T-helper 1 cell (primary cell): ENCODE data around the gene PCMTD2.
"Not testable (repeated sequence)": the region's sequence is repeated elsewhere in the genome, so short reads cannot be mapped to it uniquely, and the experiment has no call there.

Experiments
- DNase-seq, 5 donors: peaks; one replicate each; pipeline ENCODE4 v3.0.0-alpha.2; 2012 to 2020

Gene PCMTD2

DNA sequence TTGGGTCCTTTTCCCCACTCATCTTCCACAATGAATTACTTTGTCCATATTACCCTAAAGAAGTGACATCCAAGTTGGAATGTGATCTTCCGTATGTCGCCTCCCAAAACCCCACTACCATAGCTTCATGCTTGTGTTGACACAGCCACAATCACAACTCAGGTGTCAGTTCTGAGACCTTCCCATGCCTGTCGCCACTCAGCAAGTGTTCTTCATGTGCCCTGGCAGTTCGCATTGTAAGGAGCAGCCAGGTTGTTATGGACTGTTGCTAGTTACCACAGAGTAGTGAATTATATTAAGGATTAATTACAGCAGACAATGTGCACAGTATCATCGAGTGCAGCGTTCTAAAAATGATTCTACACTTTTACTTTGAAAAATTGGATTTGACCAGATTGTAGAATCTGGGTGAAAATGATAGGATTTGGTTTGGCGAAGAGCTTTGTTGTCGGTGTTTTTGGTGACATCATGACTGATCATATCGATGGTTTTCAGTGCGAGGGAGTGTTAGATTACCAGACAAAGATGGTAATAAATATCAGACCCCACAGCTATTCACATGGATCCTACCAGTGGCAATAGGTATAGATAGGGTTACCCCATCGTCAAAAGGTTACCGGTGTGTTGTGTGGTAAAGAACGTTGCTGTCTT lies 1.7 kb downstream of the PCMTD2 start:
- no peak for DNase-seq

GRCh38 chr20:64258071-64258823 lies 2.7 kb downstream of the PCMTD2 start:
- no peak for DNase-seq

DNA sequence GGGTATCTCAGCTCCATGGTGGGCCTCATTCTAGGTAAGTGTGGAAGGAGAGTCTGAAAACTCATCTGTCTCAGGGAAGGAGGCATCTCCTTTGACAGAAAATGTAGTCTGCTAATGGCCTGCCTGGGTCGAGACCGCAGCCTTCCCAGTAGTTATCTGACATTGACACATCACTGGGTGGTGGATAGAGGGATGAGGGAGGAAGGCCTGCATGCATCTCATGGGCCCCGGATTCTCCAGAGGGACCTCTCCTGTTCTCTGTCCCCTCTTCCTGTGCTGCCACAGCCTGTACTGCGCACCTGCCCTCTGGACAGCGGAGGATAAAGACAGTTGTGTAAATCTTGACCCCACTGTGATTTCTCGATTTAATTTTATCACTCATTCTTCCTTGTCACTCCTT lies 4.7 kb downstream of the PCMTD2 start:
- no peak for DNase-seq

DNA sequence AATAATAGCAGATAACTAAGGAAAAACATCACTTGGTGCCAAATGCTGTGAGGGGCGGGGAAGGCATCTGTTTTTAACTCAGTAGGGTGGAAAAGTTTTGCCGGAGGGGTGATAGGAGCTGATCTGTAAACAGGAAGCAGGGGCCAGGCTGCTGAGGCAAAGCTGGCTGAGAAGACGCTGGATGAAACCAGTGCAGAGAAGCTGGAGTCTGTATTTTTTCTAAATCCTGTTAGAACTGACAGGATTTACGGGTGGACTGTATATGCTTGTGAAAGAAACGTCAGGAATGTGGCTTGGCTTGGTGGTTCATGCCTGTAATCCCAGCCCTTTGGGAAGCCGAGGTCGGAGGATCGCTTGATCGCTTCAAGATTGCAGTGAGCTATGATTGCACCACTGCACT lies 5.6 kb downstream of the PCMTD2 start:
- DNase-seq, result no peak

DNA sequence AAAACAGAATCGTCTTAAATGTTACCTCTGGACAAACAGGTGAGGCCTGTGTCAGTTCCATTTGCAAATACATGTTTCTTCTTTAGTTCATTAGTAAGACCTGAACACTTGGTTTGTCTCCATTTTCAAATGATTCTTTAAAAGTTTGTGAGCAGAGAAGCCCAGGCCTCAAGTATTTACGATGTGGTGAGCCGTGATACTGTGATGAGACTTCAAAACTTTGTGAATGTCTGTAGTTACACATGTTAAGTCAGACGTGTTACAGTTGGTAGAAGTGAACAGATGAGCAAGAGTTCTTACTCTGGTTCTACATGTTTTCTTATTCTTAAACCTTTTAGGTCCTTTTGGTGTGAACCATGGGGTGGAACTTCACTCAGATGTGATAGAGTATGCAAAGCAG lies 8.5 kb downstream of the PCMTD2 start:
- DNase-seq, result no peak

- no peak for DNase-seq
These were observed 9.7 kb downstream of the PCMTD2 start for GRCh38 chr20:64265201-64265600.

DNA sequence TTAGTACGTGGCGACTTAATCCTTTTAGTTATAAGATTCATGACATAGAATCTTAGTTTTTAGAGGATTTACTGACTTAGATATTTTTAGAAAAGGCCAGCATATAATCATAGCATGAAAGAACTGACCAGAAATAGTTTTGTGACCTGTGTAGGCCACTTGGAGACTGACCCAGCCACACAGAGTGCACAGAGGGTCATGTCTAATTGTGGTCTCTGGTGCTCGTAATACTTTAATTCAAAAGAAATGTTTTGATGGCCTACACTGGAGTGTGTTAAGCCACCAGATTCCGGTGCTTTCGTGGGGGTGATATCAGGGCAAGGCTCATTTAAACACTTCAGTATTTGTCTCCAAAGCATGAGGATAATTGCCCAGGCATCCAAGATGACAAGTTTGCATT lies 11.4 kb downstream of the PCMTD2 start:
- no peak for DNase-seq

DNA sequence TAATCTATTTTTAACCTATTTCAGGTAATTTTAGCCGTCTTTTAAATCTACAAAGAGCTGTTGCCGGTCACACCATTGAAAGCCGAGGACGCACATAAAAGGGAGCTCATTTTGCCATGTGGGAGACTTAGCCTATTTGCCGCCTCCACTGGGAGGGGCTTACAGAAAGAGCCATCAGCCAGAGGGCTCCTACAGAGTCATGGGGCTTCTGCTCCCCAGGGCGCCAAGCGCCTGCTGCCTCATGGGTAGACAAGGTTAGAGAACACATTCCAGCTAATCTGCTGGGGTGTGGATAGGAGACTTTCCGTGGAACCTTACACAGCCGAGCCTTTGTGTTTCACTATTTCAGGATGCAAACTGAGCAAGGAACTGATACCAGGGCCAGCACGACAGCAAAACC lies 12.6 kb downstream of the PCMTD2 start:
- no peak for DNase-seq

DNA sequence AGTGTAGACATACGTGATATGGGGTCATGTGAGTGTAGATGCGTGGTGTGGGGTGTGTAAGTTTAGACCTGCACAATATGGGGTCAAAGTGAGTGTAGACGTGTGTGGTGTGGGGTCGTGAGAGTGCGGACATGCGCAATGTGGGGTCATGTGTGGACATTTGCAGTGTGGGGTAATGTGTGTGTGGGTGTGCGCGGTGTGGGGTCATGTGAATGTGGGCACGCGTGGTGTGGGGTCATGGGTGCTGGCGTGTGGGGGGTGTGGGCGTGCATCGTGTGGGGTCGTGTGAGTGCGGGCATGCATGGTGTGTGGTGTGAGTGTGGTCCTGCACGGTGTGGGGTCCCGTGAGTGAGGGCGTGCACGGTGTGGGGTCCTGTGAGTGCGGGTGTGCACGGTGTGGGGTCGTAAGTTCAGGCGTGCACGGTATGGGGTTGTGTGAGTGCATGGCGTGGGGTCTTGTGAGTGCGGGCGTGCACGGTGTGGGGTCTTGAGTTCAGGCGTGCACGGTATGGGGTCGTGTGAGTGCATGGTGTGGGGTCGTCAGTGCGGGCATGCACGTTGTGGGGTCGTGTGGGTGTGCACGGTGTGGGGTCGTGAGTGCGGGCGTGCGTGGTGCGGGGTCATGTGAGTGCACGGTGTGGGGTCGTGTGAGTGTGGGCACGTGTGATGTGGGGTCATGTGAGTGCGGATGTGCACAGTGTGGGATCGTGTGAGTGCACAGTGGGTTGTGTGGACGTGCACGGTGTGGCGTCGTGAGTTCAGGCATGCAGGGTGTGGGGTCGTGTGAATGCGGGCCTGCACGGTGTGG lies 14.3 kb downstream of the PCMTD2 start:
- no peak for DNase-seq

DNA sequence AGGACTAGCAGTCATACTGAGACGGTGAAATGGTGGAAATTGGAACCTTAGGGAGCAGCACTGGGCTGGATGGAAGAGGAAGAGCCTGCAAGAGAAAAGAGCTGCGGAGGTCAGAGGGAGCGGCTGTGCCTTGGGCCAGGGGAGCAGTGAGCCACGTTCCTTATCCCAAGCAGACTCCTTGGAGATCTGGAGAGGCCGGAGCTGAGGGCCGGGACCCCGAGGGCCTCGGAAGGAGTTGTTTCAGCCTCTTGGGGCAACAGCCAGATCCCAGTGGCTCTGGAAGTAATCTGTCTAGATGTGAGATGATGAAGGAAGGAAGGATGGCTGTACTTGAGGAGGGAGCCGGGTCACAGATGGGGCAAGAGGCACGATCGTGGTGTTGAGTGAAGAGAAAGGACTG lies 16.1 kb downstream of the PCMTD2 start:
- DNase-seq, result no peak

DNA sequence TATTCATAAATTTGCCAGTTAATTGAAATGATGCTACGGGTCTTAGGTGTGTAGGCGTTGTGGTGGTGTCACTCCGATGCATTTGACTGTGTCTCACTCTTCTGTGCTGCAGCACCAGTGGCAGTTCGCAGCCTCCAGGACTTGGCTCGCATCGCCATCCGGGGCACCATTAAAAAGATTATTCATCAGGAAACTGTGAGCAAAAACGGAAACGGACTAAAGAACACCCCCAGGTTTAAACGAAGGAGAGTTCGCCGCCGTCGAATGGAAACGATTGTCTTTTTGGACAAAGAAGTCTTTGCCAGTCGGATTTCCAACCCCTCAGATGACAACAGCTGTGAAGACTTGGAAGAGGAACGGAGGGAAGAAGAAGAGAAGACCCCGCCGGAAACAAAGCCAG lies 17.6 kb downstream of the PCMTD2 start:
- no peak for DNase-seq

GRCh38 chr20:64276817-64277216 lies 21.3 kb downstream of the PCMTD2 start:
- DNase-seq, result no peak

DNA sequence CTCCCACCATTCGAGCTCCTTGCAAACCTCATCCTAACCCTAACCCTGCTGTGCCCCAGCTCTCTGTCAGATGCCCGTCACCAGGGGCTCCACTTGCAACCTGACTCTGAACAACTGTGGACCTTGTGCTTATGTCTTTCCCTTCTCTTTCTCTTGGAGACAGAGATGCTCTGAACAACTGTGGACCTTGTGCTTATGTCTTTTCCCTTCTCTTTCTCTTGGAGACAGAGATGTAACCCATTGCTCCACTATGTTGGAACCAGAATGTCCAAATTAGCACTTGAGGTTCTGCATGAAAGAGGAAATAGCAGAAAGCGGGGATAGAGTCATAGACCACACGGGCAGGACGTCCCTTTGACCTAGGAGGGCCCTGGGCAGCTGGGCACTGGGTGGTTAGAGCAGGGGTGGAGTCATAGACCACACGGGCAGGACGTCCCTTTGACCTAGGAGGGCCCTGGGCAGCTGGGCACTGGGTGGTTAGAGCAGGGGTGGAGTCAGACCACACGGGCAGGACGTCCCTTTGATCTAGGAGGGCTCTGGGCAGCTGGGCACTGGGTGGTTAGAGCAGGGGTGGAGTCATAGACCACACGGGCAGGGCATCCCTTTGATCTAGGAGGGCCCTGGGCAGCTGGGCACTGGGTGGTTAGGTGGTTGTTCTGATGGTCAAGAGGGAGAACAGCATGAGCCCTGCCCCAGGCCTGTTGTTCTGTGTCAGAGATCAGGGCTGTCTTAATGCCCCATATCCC lies 22.2 kb downstream of the PCMTD2 start:
- no peak for DNase-seq

GRCh38 chr20:64278317-64278681 lies 22.8 kb downstream of the PCMTD2 start:
- no peak for DNase-seq

GRCh38 chr20:64279826-64280459 lies 24.4 kb downstream of the PCMTD2 start:
- no peak for DNase-seq

GRCh38 chr20:64280460-64280843 lies 24.9 kb downstream of the PCMTD2 start:
- DNase-seq, result no peak

DNA sequence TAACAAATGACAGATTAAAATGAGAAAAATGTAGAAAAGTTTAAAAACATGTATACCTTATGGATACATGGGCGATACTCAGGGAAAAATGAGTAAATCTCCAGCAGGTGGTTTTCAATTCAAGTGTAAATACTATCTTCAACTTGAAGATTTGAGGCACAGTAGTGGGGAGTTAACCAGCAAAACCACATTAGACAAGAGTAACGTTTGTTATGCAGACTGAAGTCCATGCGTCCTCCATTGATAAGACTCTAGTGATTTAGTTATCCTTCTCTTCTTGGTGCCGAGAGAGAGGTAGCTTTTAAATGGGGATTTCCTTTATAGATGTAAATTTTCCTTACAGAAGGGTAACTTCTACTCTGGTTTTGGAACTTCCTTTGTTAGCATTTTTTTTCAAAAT lies 28.1 kb downstream of the PCMTD2 start:
- DNase-seq, result no peak

- peak; percentile 59 to 95 (median 66) for DNase-seq
These were observed 30.3 kb downstream of the PCMTD2 start for GRCh38 chr20:64285579-64286446.

- DNase-seq, result peak in 1 of 5 donors; percentile 24
These were observed 31.1 kb downstream of the PCMTD2 start for GRCh38 chr20:64286447-64287263.

- not testable (repeated sequence) for DNase-seq
These were observed 31.7 kb downstream of the PCMTD2 start for GRCh38 chr20:64287264-64287590.

DNA sequence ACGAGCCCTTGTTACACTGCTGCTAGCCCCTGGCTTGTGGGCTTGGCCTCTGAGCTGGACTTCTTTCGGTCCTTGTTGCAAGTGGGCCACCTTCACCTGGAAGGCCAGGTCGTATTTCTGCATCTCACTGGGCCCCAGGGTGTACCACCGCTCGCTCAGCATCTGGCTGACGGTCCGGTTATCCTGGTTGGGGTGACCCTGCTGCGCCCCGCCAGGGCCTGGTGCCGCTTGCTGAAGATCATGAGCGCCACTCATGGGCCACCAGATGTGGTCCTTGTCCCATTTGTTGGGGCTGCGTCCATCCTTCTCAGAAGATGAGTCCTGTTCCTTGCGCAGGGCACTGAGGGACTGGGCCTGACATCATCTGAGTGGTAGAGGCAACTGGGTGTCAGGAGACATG lies 36.6 kb downstream of the PCMTD2 start:
- not testable (repeated sequence) for DNase-seq
